ENCODE data around the gene TAB2.

- TF ChIP-seq CTCF (IDR thresholded peaks at IDR 0.05) = no peak
- no peak for TF ChIP-seq POLR2A (IDR thresholded peaks at IDR 0.05)
These were observed 96.5 kb downstream of the TAB2 start for GRCh38 chr6:149414009-149414408.
